H1 (cell line): ENCODE data around the gene PECR. TPM values are rescaled to one million over a fixed set of nuclear protein-coding genes. Genes with fewer than 3 reads are reported as not detected.
A peak's percentile ranks its signal among the peaks of the same experiment; 100 is the strongest.

Source experiments
- CTCF ChIA-PET: fragments of 300-600 bp; sonication (Branson Sonifier 250); formaldehyde crosslinking; loops from one replicate; lab custom pipeline; 2021; ENCODE audit not compliant: partially characterized antibody; lab: Charles Lee
- POLR2A ChIA-PET: fragments of 300-600 bp; sonication (Branson Sonifier 250); formaldehyde crosslinking; loops from one replicate; lab custom pipeline; 2021; ENCODE audit warnings: inconsistent platforms; ENCODE audit not compliant: partially characterized antibody; lab: Charles Lee
- DNase-seq, 2 experiments: peaks; one replicate each; pipeline versions ENCODE4 v3.0.0 to v3.0.0-alpha.2; 2010 to 2022; ENCODE audit warnings: low spot score in 2 of 2, low read depth in 1 of 2, mixed read lengths in 1 of 2
- FAIRE-seq: peaks from 2 replicates; lab custom pipeline; 2011; peaks lifted over from hg19 to GRCh38; lab: Jason Lieb, UNC
- H2AFZ ChIP-seq: 2 replicates; pipeline ENCODE4 v1.8.1; 2012; ENCODE audit warnings: low read length, inconsistent platforms
- H2AK5ac ChIP-seq: 2 replicates; pipeline ENCODE4 v1.6.1; 2013; ENCODE audit warnings: low read depth, low read length
- H2BK120ac ChIP-seq: replicated peaks from 2 replicates; pipeline ENCODE3; 2013; ENCODE audit warnings: low read depth, low read length, inconsistent platforms
- H2BK12ac ChIP-seq: 2 replicates; pipeline ENCODE4 v1.6.1; 2013; ENCODE audit warnings: low read depth, low read length
- H2BK15ac ChIP-seq: 2 replicates; pipeline ENCODE4 v1.6.1; 2013; ENCODE audit warnings: low read length
- H2BK20ac ChIP-seq: 2 replicates; pipeline ENCODE4 v1.6.1; 2013; ENCODE audit warnings: low read length
- H2BK5ac ChIP-seq: 2 replicates; pipeline ENCODE4 v1.6.1; 2013; ENCODE audit warnings: low read depth, low read length
- H3K14ac ChIP-seq: 2 replicates; pipeline ENCODE4 v1.6.1; 2013; ENCODE audit warnings: inconsistent platforms; ENCODE audit not compliant: insufficient read length
- H3K18ac ChIP-seq: 2 replicates; pipeline ENCODE4 v1.6.1; 2013; ENCODE audit warnings: low read length; ENCODE audit errors: extremely low read depth
- H3K23ac ChIP-seq: 2 replicates; pipeline ENCODE4 v1.6.1; 2013; ENCODE audit warnings: inconsistent platforms; ENCODE audit not compliant: insufficient read length
- H3K23me2 ChIP-seq: 2 replicates; pipeline ENCODE4 v1.6.1; 2013; ENCODE audit warnings: low read depth, low read length
- H3K27ac ChIP-seq: 2 replicates; pipeline ENCODE4 v1.6.1; 2011; ENCODE audit warnings: low read depth, low read length, inconsistent platforms
- H3K27me3 ChIP-seq, 4 experiments: replicated peaks in 1 of 4; 1 replicate in 1 of 4; 2 replicates in 3 of 4; pipeline versions ENCODE4 v1.6.1 to v1.8.1; 2011 to 2013; ENCODE audit warnings: low read length in 3 of 4, mild to moderate bottlenecking in 3 of 4, inconsistent platforms in 2 of 4, mixed read lengths in 2 of 4, moderate library complexity in 1 of 4; ENCODE audit not compliant: control insufficient read depth in 3 of 4, insufficient read depth in 3 of 4; ENCODE audit errors: extremely low read depth in 1 of 4
- H3K36me3 ChIP-seq, 4 experiments: 2 replicates each; pipeline versions ENCODE4 v1.6.1 to v1.8.1; 2011 to 2013; ENCODE audit warnings: mild to moderate bottlenecking in 4 of 4, low read length in 3 of 4, moderate library complexity in 2 of 4, control low read depth in 1 of 4, inconsistent platforms in 1 of 4; ENCODE audit not compliant: insufficient read depth in 4 of 4, control insufficient read depth in 2 of 4
- H3K4ac ChIP-seq: replicated peaks from 2 replicates; pipeline ENCODE3; 2013; ENCODE audit warnings: low read length, low read depth, mixed read lengths, inconsistent platforms; ENCODE audit not compliant: insufficient read length
- H3K4me1 ChIP-seq, 4 experiments: replicated peaks in 1 of 4; 1 replicate in 1 of 4; 2 replicates in 3 of 4; pipeline versions ENCODE4 v1.6.1 to v1.8.1; 2011 to 2013; ENCODE audit warnings: low read length in 3 of 4, inconsistent platforms in 2 of 4, mixed read lengths in 1 of 4; ENCODE audit not compliant: insufficient read depth in 4 of 4, control insufficient read depth in 3 of 4
- H3K4me2 ChIP-seq, 2 experiments: 2 replicates each; pipeline versions ENCODE4 v1.6.1 to v1.8.1; 2011 to 2013; ENCODE audit warnings: low read depth in 2 of 2, low read length in 2 of 2, control low read depth in 1 of 2, inconsistent platforms in 1 of 2, mild to moderate bottlenecking in 1 of 2; ENCODE audit not compliant: insufficient read depth in 1 of 2
- H3K4me3 ChIP-seq, 4 experiments: fragments of 200-600, 300-600 bp in 1 of 4; sonication (generic), shearing (Covaris generic), sonication (Bioruptor Twin) in 1 of 4; 2 replicates each; pipeline versions ENCODE4 v1.5.1 to v1.8.1; 2011 to 2016; ENCODE audit warnings: low read length in 4 of 4, low read depth in 3 of 4, control low read depth in 2 of 4, inconsistent platforms in 2 of 4, mild to moderate bottlenecking in 2 of 4, mixed read lengths in 1 of 4, moderate library complexity in 1 of 4; ENCODE audit not compliant: insufficient read depth in 2 of 4; ENCODE audit errors: extremely low read depth in 1 of 4
- H3K56ac ChIP-seq: replicated peaks from 2 replicates; pipeline ENCODE3; 2013; ENCODE audit warnings: low read depth, mild to moderate bottlenecking, mixed read lengths, low read length, inconsistent platforms; ENCODE audit not compliant: insufficient read length
- H3K79me1 ChIP-seq: 2 replicates; pipeline ENCODE4 v1.6.1; 2013; ENCODE audit warnings: low read depth, low read length, control low read depth
- H3K79me2 ChIP-seq, 2 experiments: 2 replicates each; pipeline versions ENCODE4 v1.6.1 to v1.8.1; 2012 to 2013; ENCODE audit warnings: low read length in 2 of 2, mild to moderate bottlenecking in 2 of 2, inconsistent platforms in 1 of 2; ENCODE audit not compliant: insufficient read depth in 2 of 2, control insufficient read depth in 1 of 2
- H3K9ac ChIP-seq, 4 experiments: replicated peaks in 1 of 4; 1 replicate in 1 of 4; 2 replicates in 3 of 4; pipeline versions ENCODE4 v1.6.1 to v1.8.1; 2011 to 2013; ENCODE audit warnings: low read depth in 3 of 4, low read length in 3 of 4, control low read depth in 2 of 4, mild to moderate bottlenecking in 2 of 4, moderate library complexity in 2 of 4, inconsistent platforms in 1 of 4; ENCODE audit errors: extremely low read depth in 1 of 4
- H3K9me3 ChIP-seq, 2 experiments: 2 replicates each; pipeline versions ENCODE4 v1.6.1 to v1.8.1; 2012 to 2013; ENCODE audit warnings: mild to moderate bottlenecking in 2 of 2, moderate library complexity in 2 of 2, control low read depth in 1 of 2, inconsistent platforms in 1 of 2, low read depth in 1 of 2, low read length in 1 of 2, mixed read lengths in 1 of 2; ENCODE audit not compliant: insufficient read depth in 2 of 2
- H4K20me1 ChIP-seq, 2 experiments: replicated peaks in 1 of 2; 2 replicates each; pipeline versions ENCODE3 to v1.8.1; 2011 to 2013; ENCODE audit warnings: inconsistent platforms in 2 of 2, low read length in 2 of 2, mild to moderate bottlenecking in 1 of 2; ENCODE audit not compliant: insufficient read depth in 2 of 2, control insufficient read depth in 1 of 2
- H4K5ac ChIP-seq: 2 replicates; pipeline ENCODE4 v1.6.1; 2013; ENCODE audit warnings: low read length, low read depth, mixed read lengths, inconsistent platforms; ENCODE audit not compliant: insufficient read length
- H4K8ac ChIP-seq: 2 replicates; pipeline ENCODE4 v1.8.0; 2013; ENCODE audit warnings: mild to moderate bottlenecking, moderate library complexity, low read length, inconsistent platforms; ENCODE audit not compliant: insufficient read depth; ENCODE audit errors: extremely low read depth
- H4K91ac ChIP-seq: replicated peaks from 2 replicates; pipeline ENCODE3; 2013; ENCODE audit warnings: low read length, mixed read lengths, inconsistent platforms; ENCODE audit not compliant: insufficient read length
- CTCF ChIP-seq, 3 experiments: IDR thresholded peaks; 1 replicate in 2 of 3; 2 replicates in 1 of 3; pipeline versions ENCODE4 v1.5.1 to v1.6.1; 2011; ENCODE audit warnings: low read length in 3 of 3, mild to moderate bottlenecking in 3 of 3, inconsistent platforms in 2 of 3, low read depth in 1 of 3, moderate library complexity in 1 of 3; ENCODE audit not compliant: insufficient read depth in 1 of 3; ENCODE audit errors: control extremely low read depth in 1 of 3
- KDM4A ChIP-seq: IDR thresholded peaks from one replicate; pipeline ENCODE4 v1.7.1; 2012; ENCODE audit warnings: low read depth, mild to moderate bottlenecking, moderate library complexity, low read length, inconsistent platforms; ENCODE audit not compliant: severe bottlenecking
- RAD21 ChIP-seq, 2 experiments: IDR thresholded peaks in 1 of 2; conservative IDR thresholded peaks in 1 of 2; 2 replicates each; pipeline ENCODE4 v1.6.1; 2011; ENCODE audit warnings: low read depth in 2 of 2, low read length in 2 of 2, improper control_type of control experiment in 1 of 2, inconsistent platforms in 1 of 2, mild to moderate bottlenecking in 1 of 2, moderate library complexity in 1 of 2
- TAF1 ChIP-seq: IDR thresholded peaks from 2 replicates; pipeline ENCODE4 v1.6.1; 2011; ENCODE audit warnings: mild to moderate bottlenecking, low read depth, low read length
- WGBS, 2 experiments: shearing (Covaris generic) in 1 of 2; methylation state at CpG; one replicate each; pipeline versions ENCODE4 v1.1.6 to v1.1.7; 2013 to 2015; ENCODE audit warnings: low lambda C conversion rate in 2 of 2, mixed read lengths in 2 of 2, inconsistent platforms in 1 of 2, low coverage in 1 of 2, missing lambda C conversion rate in 1 of 2; ENCODE audit not compliant: insufficient replicate concordance in 2 of 2, insufficient coverage in 1 of 2, insufficient read length in 1 of 2; ENCODE audit errors: extremely low coverage in 1 of 2, missing lambda C conversion rate in 1 of 2; 5-methylcytosine and 5-hydroxymethylcytosine counted together
- polyA plus RNA-seq, 7 experiments: library from polyadenylated mRNA; depleted of rRNA in 3 of 7; stranded (reverse) in 5 of 7; unstranded in 2 of 7; fragments of >200 nt in 5 of 7; fragments of 200-250 nt in 2 of 7; gene quantifications; 1 replicate in 5 of 7; 2 replicates in 1 of 7; 4 replicates in 1 of 7; pipeline versions ENCODE4 v1.2.1 to v1.2.3, GENCODE V29; 2011 to 2013; ENCODE audit warnings: missing spikeins in 2 of 7, mixed read lengths in 2 of 7
- total RNA-seq: library from RNA; stranded (reverse); fragmentation: NEBNext Ultra II Directional; extraction: Animal tissue kit (Norgen Biotek cat#: 25700); gene quantifications from 2 replicates; pipeline ENCODE4 v1.2.1, GENCODE V29; 2021

The PECR gene
- total and polyA plus RNA-seq, 2 of the 8 experiments (the other 6 are each of a cell fraction or from before 2014, with no cell fraction given), result 15.9 to 19.2 TPM

- no peak overlapping the region for H3K4me2 ChIP-seq
- H3K79me1 ChIP-seq, result no peaks in the 10 kb centered on the region
- no peak overlapping the region for H3K23ac ChIP-seq
- H3K4me1 ChIP-seq, result no peaks in the 10 kb centered on the region
- H2BK120ac ChIP-seq, result no peak overlapping the region
- H2BK12ac ChIP-seq, result no peak overlapping the region
- WGBS, 2 experiments, result 55% methylated on average over 3 of the region's 3 CpGs; no CpG with 5 or more reads in 1 of the 2 experiments
- CTCF ChIA-PET, result interaction anchor here (0.6 to 12.0 kb wide), 26 partner anchors 8 to 1211 kb away, joined by 3 to 165 read pairs (median 4); partner anchors contain the start of gene MREG
- H3K9me3 ChIP-seq, result no peaks in the 10 kb centered on the region
- no peak overlapping the region for H3K4me3 ChIP-seq
- H4K8ac ChIP-seq, result no peak overlapping the region
- H3K79me2 ChIP-seq, result no peaks in the 10 kb centered on the region
- H3K23me2 ChIP-seq, result no peaks in the 10 kb centered on the region
- no peak overlapping the region for H4K5ac ChIP-seq
- no peaks in the 10 kb centered on the region for H3K36me3 ChIP-seq
- no peak for TF ChIP-seq TAF1
- TF ChIP-seq RAD21 (IDR thresholded peaks at IDR 0.05 in 1 of 2, conservative IDR thresholded peaks at IDR 0.05 in 1 of 2; ENCODE audit: low read depth in 2 of 2, low read length in 2 of 2), result peak; percentile 55 to 58
- TF ChIP-seq CTCF (IDR thresholded peaks at IDR 0.05; ENCODE audit: control extremely low read depth in 1 of 3, insufficient read depth in 1 of 3, low read depth in 1 of 3, low read length in 3 of 3), result peak in 2 of 3 experiments; percentile 67 to 74; a peak in 3 of 4 replicates
- no peak for TF ChIP-seq KDM4A
- no peak overlapping the region for H3K14ac ChIP-seq
- H2AFZ ChIP-seq, result no peak overlapping the region
- no peak overlapping the region for H3K18ac ChIP-seq
- H2BK20ac ChIP-seq, result no peak overlapping the region
- DNase-seq, result peak; percentile 31 to 70
- POLR2A ChIA-PET, result interaction anchor here (0.5 to 2.8 kb wide), 8 partner anchors 9 to 184 kb away, joined by 3 to 7 read pairs (median 6); no protein-coding TSS in a partner anchor
- H4K91ac ChIP-seq, result no peak overlapping the region
- H3K27ac ChIP-seq, result no peak overlapping the region
- H3K27me3 ChIP-seq, result no peaks in the 10 kb centered on the region
- H3K56ac ChIP-seq, result no peak overlapping the region
- H2AK5ac ChIP-seq, result no peak overlapping the region
- no peak overlapping the region for H3K9ac ChIP-seq
- no peak overlapping the region for H3K4ac ChIP-seq
- H2BK15ac ChIP-seq, result no peak overlapping the region
- H4K20me1 ChIP-seq, result no peaks in the 10 kb centered on the region
- no peak overlapping the region for H2BK5ac ChIP-seq
- peak; percentile 97 for FAIRE-seq
Observed at GRCh38 chr2:216023055-216023648, 58.5 kb downstream of the PECR start.
